T-cell (primary cell): ENCODE results near the gene MORC3. TPM values are rescaled to one million over a fixed set of nuclear protein-coding genes. Genes with fewer than 3 reads are reported as not detected.
"Not testable (repeated sequence)": the region's sequence is repeated elsewhere in the genome, so short reads cannot be mapped to it uniquely, and the experiment has no call there.

Experiments used
- ATAC-seq, 4 experiments: fragments of 200-7000 bp in 3 of 4; fragments of 150-1000 bp in 1 of 4; cut with Tn5 transposase; replicated peaks in 1 of 4; 1 replicate in 3 of 4; 2 replicates in 1 of 4; pipeline ENCODE4 v1.10.0; 2021; ENCODE audit warnings: moderate library complexity in 3 of 4, mild to moderate bottlenecking in 2 of 4, moderate number of reproducible peaks in 1 of 4
- CTCF ChIA-PET, 2 donors: fragments of 300-600 bp; sonication (Branson Sonifier 250); formaldehyde crosslinking; loops; one replicate each; lab custom pipeline; 2022; ENCODE audit warnings: antibody characterized with exemption in 2 of 2; lab: Charles Lee
- POLR2A ChIA-PET, 2 donors: fragments of 300-600 bp; sonication (Branson Sonifier 250); formaldehyde crosslinking; loops; one replicate each; lab custom pipeline; 2022; ENCODE audit warnings: antibody characterized with exemption in 2 of 2; lab: Charles Lee
- DNase-seq, 35 experiments: peaks; one replicate each; pipeline versions ENCODE4 v3.0.0 to v3.0.0-alpha.2; 2013 to 2023
- H3K27ac ChIP-seq: one replicate; pipeline ENCODE4 v1.5.1; 2013; ENCODE audit warnings: low read length
- H3K27me3 ChIP-seq, 2 experiments: replicated peaks in 1 of 2; 1 replicate in 1 of 2; 2 replicates in 1 of 2; pipeline versions ENCODE4 v1.6.1 to v1.7.0; 2013; ENCODE audit warnings: low read length in 1 of 2, mixed read lengths in 1 of 2; ENCODE audit not compliant: control insufficient read depth in 2 of 2, insufficient read depth in 2 of 2; ENCODE audit errors: extremely low read depth in 1 of 2
- H3K36me3 ChIP-seq, 2 donors: 1 replicate in 1 of 2; 2 replicates in 1 of 2; pipeline versions ENCODE4 v1.6.1 to v1.7.0; 2013; ENCODE audit warnings: low read length in 1 of 2; ENCODE audit not compliant: control insufficient read depth in 2 of 2, insufficient read depth in 1 of 2; ENCODE audit errors: extremely low read depth in 1 of 2
- H3K4me1 ChIP-seq, 2 experiments: 1 replicate in 1 of 2; 2 replicates in 1 of 2; pipeline versions ENCODE4 v1.6.1 to v1.7.0; 2013; ENCODE audit warnings: low read length in 2 of 2, mixed read lengths in 1 of 2; ENCODE audit not compliant: insufficient read depth in 2 of 2, control insufficient read depth in 1 of 2; ENCODE audit errors: extremely low read depth in 1 of 2
- H3K4me3 ChIP-seq, 2 donors: 1 replicate in 1 of 2; 2 replicates in 1 of 2; pipeline versions ENCODE4 v1.5.1 to v1.7.0; 2013; ENCODE audit warnings: mild to moderate bottlenecking in 2 of 2, low read length in 1 of 2, moderate library complexity in 1 of 2; ENCODE audit not compliant: control insufficient read depth in 1 of 2; ENCODE audit errors: extremely low read depth in 1 of 2
- H3K9me3 ChIP-seq: 2 replicates; pipeline ENCODE4 v1.7.0; 2013
- H3K27ac Mint-ChIP-seq, 2 donors: one replicate each; pipeline ENCODE4 v1.8.0; 2020 to 2021; ENCODE audit warnings: mild to moderate bottlenecking in 2 of 2, mixed read lengths in 2 of 2
- H3K27me3 Mint-ChIP-seq, 2 donors: one replicate each; pipeline ENCODE4 v1.8.0; 2021 to 2022; ENCODE audit warnings: mixed read lengths in 2 of 2
- H3K36me3 Mint-ChIP-seq: one replicate; pipeline ENCODE4 v1.8.0; 2021; ENCODE audit warnings: mixed read lengths
- H3K4me1 Mint-ChIP-seq, 3 donors: one replicate each; pipeline ENCODE4 v1.8.0; 2020 to 2022; ENCODE audit warnings: mixed read lengths in 3 of 3, mild to moderate bottlenecking in 1 of 3
- H3K4me3 Mint-ChIP-seq, 3 donors: one replicate each; pipeline ENCODE4 v1.8.0; 2020 to 2022; ENCODE audit warnings: mild to moderate bottlenecking in 3 of 3, mixed read lengths in 3 of 3, moderate library complexity in 3 of 3
- H3K9me3 Mint-ChIP-seq, 3 donors: one replicate each; pipeline ENCODE4 v1.8.0; 2020 to 2022; ENCODE audit warnings: mixed read lengths in 3 of 3
- WGBS: methylation state at CpG from one replicate; pipeline ENCODE4 v1.1.5; 2013; ENCODE audit warnings: missing lambda C conversion rate; ENCODE audit not compliant: insufficient coverage; 5-methylcytosine and 5-hydroxymethylcytosine counted together
- total RNA-seq, 35 experiments: library from RNA in 6 of 35; stranded (reverse) in 6 of 35; fragments of 120-200 nt in 1 of 35; gene quantifications; one replicate each; pipeline versions ENCODE4 v1.2.1 to v1.2.4 and lab custom pipeline; 2013 to 2026

MORC3 gene
- total RNA-seq, 5 donors from 2014 or later (not counting 1 experiment from before 2014, with no cell fraction given): 53.1 to 74.8 (median 71.6) TPM

GRCh38 chr21:36396325-36396724 lies 76.3 kb downstream of the MORC3 start:
- no peaks in the 10 kb centered on the region for H3K4me1 ChIP-seq
- ATAC-seq (no peak), DNase-seq (no peak)
- CTCF ChIA-PET: no interaction called here
- POLR2A ChIA-PET: no interaction called here
- H3K36me3 ChIP-seq: no peaks in the 10 kb centered on the region
- H3K27ac ChIP-seq: no peak overlapping the region
- Mint-ChIP-seq H3K36me3 (peaks cover 37% of the 10 kb centered on the region), H3K4me3 (no peak overlapping the region), H3K9me3 (no peaks in the 10 kb centered on the region), H3K27ac (no peak overlapping the region), H3K27me3 (no peaks in the 10 kb centered on the region), H3K4me1 (no peaks in the 10 kb centered on the region)
- H3K9me3 ChIP-seq: no peaks in the 10 kb centered on the region
- H3K4me3 ChIP-seq: no peak overlapping the region
- no peaks in the 10 kb centered on the region for H3K27me3 ChIP-seq
- 100% methylated on average over 3 of the region's 3 CpGs for WGBS

DNA sequence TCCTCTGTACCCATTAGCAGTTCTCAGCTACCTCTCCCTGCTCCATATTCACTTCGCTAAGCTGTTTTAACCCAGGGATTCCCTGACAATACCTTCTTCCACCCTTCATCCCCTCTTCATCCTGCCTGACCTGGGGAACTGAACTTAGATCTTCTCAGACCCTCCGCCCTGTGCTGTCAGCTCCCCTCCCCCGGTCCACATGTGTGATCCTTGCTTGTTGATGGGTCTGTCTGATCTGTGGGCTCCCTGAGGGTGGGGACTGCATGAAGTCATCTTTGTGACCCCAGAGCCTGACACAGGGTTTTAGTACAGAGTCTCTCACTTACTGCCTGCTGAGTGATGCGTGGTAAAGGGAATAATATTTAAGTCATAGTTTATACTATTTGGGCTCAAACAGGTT lies 77.0 kb downstream of the MORC3 start:
- H3K4me3 Mint-ChIP-seq: no peak overlapping the region
- ATAC-seq (no peak), DNase-seq (no peak)
- Histone ChIP-seq H3K27me3 (no peaks in the 10 kb centered on the region), H3K9me3 (no peaks in the 10 kb centered on the region), H3K4me3 (no peak overlapping the region), H3K27ac (no peak overlapping the region), H3K4me1 (no peaks in the 10 kb centered on the region), H3K36me3 (no peaks in the 10 kb centered on the region)
- peaks cover 33% of the 10 kb centered on the region for H3K36me3 Mint-ChIP-seq
- ChIA-PET POLR2A (no interaction called here), CTCF (no interaction called here)
- no peaks in the 10 kb centered on the region for H3K27me3 Mint-ChIP-seq
- 100% methylated on average over 4 of the region's 4 CpGs for WGBS
- H3K27ac Mint-ChIP-seq: no peak overlapping the region
- no peaks in the 10 kb centered on the region for H3K9me3 Mint-ChIP-seq
- no peaks in the 10 kb centered on the region for H3K4me1 Mint-ChIP-seq

GRCh38 chr21:36397606-36398005 lies 77.6 kb downstream of the MORC3 start:
- DNase-seq (no peak), ATAC-seq (no peak)
- H3K4me1 ChIP-seq: no peaks in the 10 kb centered on the region
- no CpG with 5 or more reads among the region's 5 CpGs for WGBS
- Mint-ChIP-seq H3K27me3 (no peaks in the 10 kb centered on the region), H3K36me3 (peaks cover 34% of the 10 kb centered on the region), H3K4me1 (no peaks in the 10 kb centered on the region), H3K9me3 (no peaks in the 10 kb centered on the region), H3K27ac (no peak overlapping the region), H3K4me3 (no peak overlapping the region)
- H3K36me3 ChIP-seq: peaks cover 0 to 2% of the 10 kb centered on the region in 2 donors
- no peaks in the 10 kb centered on the region for H3K9me3 ChIP-seq
- CTCF ChIA-PET: interaction anchor here in 1 of 2 donors (0.6 kb wide), 1 partner anchor 247 kb away, joined by 5 read pairs; no protein-coding TSS in a partner anchor
- no peak overlapping the region for H3K4me3 ChIP-seq
- H3K27ac ChIP-seq: no peak overlapping the region
- POLR2A ChIA-PET: interaction anchor here in 1 of 2 donors (0.6 kb wide), 1 partner anchor 221 kb away, joined by 3 read pairs; no protein-coding TSS in a partner anchor
- no peaks in the 10 kb centered on the region for H3K27me3 ChIP-seq

DNA sequence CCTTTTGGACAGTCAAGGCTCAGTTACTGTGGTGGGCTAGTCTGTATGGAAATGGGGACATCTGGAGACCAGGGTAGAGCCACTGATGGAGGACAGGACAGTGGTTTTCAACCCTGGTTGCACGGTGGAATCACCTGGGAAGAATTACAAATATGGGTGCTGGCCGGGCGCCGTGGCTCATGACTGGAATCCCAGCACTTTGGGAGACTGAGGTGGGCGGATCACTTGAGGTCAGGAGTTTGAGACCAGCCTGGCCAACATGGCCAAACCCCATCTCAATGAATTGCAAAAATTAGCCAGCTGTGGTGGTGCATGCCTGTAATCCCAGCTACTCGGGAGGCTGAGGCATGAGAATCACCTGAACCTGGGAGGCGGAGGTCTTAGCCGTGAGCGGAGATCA lies 79.7 kb downstream of the MORC3 start:
- H3K27ac ChIP-seq, H3K4me1 Mint-ChIP-seq, H3K9me3 Mint-ChIP-seq, H3K4me1 ChIP-seq, DNase-seq, H3K27me3 ChIP-seq, H3K27me3 Mint-ChIP-seq, H3K4me3 ChIP-seq, ATAC-seq, H3K4me3 Mint-ChIP-seq, H3K9me3 ChIP-seq, CTCF ChIA-PET, POLR2A ChIA-PET, H3K27ac Mint-ChIP-seq: not testable (repeated sequence)
- WGBS: 99% methylated on average over 9 of the region's 9 CpGs
- peaks cover 37% of the 10 kb centered on the region for H3K36me3 Mint-ChIP-seq
- peaks cover 6 to 10% of the 10 kb centered on the region in 2 donors for H3K36me3 ChIP-seq

DNA sequence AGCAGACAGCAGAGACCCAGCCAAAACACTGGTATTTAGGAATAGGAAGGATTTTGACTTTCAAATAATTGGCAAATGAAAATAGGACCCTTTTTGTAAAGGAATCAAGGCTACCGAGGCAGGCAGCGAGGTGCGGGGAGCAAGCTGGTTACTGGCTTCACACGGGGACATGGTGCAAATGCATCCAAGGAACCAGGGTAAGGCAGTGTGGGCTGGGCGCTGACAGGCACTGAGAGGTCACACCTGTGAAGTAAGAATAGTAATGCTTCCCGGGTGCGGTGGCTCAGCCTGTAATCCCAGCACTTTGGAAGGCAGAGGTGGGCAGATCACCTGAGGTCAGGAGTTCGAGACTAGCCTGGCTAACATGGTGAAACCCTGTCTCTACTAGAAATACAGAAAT lies 80.7 kb downstream of the MORC3 start:
- Histone ChIP-seq H3K27ac (no peak overlapping the region), H3K36me3 (peaks cover 6 to 10% of the 10 kb centered on the region in 2 donors), H3K4me3 (no peak overlapping the region), H3K4me1 (no peaks in the 10 kb centered on the region), H3K27me3 (no peaks in the 10 kb centered on the region), H3K9me3 (no peaks in the 10 kb centered on the region)
- no peaks in the 10 kb centered on the region for H3K9me3 Mint-ChIP-seq
- no peak for ATAC-seq
- CTCF ChIA-PET: no interaction called here
- no peak overlapping the region for H3K4me3 Mint-ChIP-seq
- DNase-seq: no peak
- H3K4me1 Mint-ChIP-seq: peaks cover 0 to 1% (median 0%) of the 10 kb centered on the region in 3 donors
- no peak overlapping the region for H3K27ac Mint-ChIP-seq
- 98% methylated on average over 8 of the region's 8 CpGs for WGBS
- H3K36me3 Mint-ChIP-seq: peaks cover 31% of the 10 kb centered on the region
- no peaks in the 10 kb centered on the region for H3K27me3 Mint-ChIP-seq
- POLR2A ChIA-PET: no interaction called here

GRCh38 chr21:36402339-36402738 lies 82.3 kb downstream of the MORC3 start:
- ChIA-PET POLR2A (no interaction called here), CTCF (no interaction called here)
- H3K4me1 Mint-ChIP-seq: peaks cover 0 to 1% (median 0%) of the 10 kb centered on the region in 3 donors
- H3K9me3 Mint-ChIP-seq: no peaks in the 10 kb centered on the region
- Histone ChIP-seq H3K4me3 (no peak overlapping the region), H3K4me1 (no peaks in the 10 kb centered on the region), H3K27me3 (no peaks in the 10 kb centered on the region), H3K27ac (no peak overlapping the region), H3K9me3 (no peaks in the 10 kb centered on the region), H3K36me3 (peaks cover 6 to 10% of the 10 kb centered on the region in 2 donors)
- H3K36me3 Mint-ChIP-seq: peaks cover 28% of the 10 kb centered on the region
- H3K27me3 Mint-ChIP-seq: no peaks in the 10 kb centered on the region
- H3K4me3 Mint-ChIP-seq: no peak overlapping the region
- DNase-seq (no peak), ATAC-seq (no peak)
- no peak overlapping the region for H3K27ac Mint-ChIP-seq
- no CpG with 5 or more reads among the region's 1 CpG for WGBS

DNA sequence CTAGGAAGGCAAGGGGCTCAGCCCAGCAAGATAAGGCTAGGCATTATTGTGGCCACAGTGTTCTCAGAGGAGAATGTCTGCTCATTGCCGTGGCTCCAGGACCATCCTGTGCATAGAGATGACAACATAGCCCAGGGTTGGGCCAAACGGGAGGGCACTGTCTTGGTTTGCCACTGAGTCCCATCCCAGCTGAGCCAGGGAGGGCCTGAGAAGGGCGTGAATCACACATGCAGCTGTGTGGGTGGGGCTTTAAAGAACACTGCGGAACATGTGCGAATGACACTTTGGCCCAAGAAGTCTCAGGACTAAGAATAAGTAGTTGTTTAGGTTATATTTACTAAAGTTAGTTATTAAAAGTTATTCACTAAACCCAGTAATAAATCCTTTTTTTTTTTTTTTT lies 83.7 kb downstream of the MORC3 start:
- H3K4me1 ChIP-seq: no peaks in the 10 kb centered on the region
- H3K36me3 ChIP-seq: peaks cover 6 to 10% of the 10 kb centered on the region in 2 donors
- peaks cover 29% of the 10 kb centered on the region for H3K36me3 Mint-ChIP-seq
- POLR2A ChIA-PET: no interaction called here
- H3K27me3 Mint-ChIP-seq: no peaks in the 10 kb centered on the region
- H3K9me3 ChIP-seq: no peaks in the 10 kb centered on the region
- H3K4me1 Mint-ChIP-seq: peaks cover 0 to 1% (median 0%) of the 10 kb centered on the region in 3 donors
- H3K27me3 ChIP-seq: no peaks in the 10 kb centered on the region
- CTCF ChIA-PET: no interaction called here
- no peak overlapping the region for H3K27ac Mint-ChIP-seq
- no peak overlapping the region for H3K4me3 Mint-ChIP-seq
- 67% methylated on average over 2 of the region's 5 CpGs for WGBS
- H3K9me3 Mint-ChIP-seq: no peaks in the 10 kb centered on the region
- no peak for ATAC-seq
- no peak for DNase-seq
- no peak overlapping the region for H3K4me3 ChIP-seq
- no peak overlapping the region for H3K27ac ChIP-seq
